Testis (tissue), 3 donors: Measurements from ENCODE around the gene FMO2. TPM values are rescaled to one million over a fixed set of nuclear protein-coding genes. Genes with fewer than 3 reads are reported as not detected.

Source experiments
- DNase-seq: peaks from one replicate; pipeline ENCODE4 v3.0.0-alpha.2; 2019
- H3K27ac ChIP-seq, 2 donors: fragments of 200-600 bp; sonication (generic); one replicate each; pipeline ENCODE4 v1.5.1; 2019
- H3K27me3 ChIP-seq: fragments of 200-600 bp; sonication (generic); one replicate; pipeline ENCODE4 v1.5.1; 2019
- H3K36me3 ChIP-seq: fragments of 200-600 bp; sonication (generic); one replicate; pipeline ENCODE4 v1.5.1; 2017; ENCODE audit warnings: low read depth; ENCODE audit errors: missing control alignments
- H3K4me1 ChIP-seq: fragments of 200-600 bp; sonication (generic); one replicate; pipeline ENCODE4 v1.5.1; 2019
- H3K4me3 ChIP-seq, 2 donors: fragments of 200-600 bp; sonication (generic); one replicate each; pipeline ENCODE4 v1.5.1; 2017 to 2019
- H3K9me3 ChIP-seq: fragments of 200-600 bp; sonication (generic); one replicate; pipeline ENCODE4 v1.5.1; 2017
- CTCF ChIP-seq, 3 experiments: fragments of 450-650 bp in 2 of 3; fragments of 200-600 bp in 1 of 3; sonication (generic) in 1 of 3; IDR thresholded peaks; one replicate each; pipeline ENCODE4 v1.5.1; 2016 to 2019; ENCODE audit warnings: antibody characterized with exemption in 3 of 3, mild to moderate bottlenecking in 2 of 3, moderate library complexity in 1 of 3
- POLR2A ChIP-seq: fragments of 450-650 bp; IDR thresholded peaks from one replicate; pipeline ENCODE4 v1.6.1; 2017; ENCODE audit warnings: antibody characterized with exemption, mild to moderate bottlenecking, moderate library complexity
- WGBS, 2 donors: methylation state at CpG; one replicate each; pipeline ENCODE4 v1.1.5; 2018; 5-methylcytosine and 5-hydroxymethylcytosine counted together
- intact Hi-C: fragments of 100-400 bp; cut with DNase I; formaldehyde crosslinking; loops from one replicate; pipeline ENCODE4 v1.15.1; 2023; ENCODE audit warnings: low total_unique reads
- polyA plus RNA-seq: library from polyadenylated mRNA; stranded (reverse); fragments of 350-450 nt; fragmentation: Illumina TruSeq; extraction: RNeasy Lipid Tissue Mini Kit (QIAGEN cat#74804); gene quantifications from one replicate; pipeline ENCODE4 v1.2.3, GENCODE V29; 2014; ENCODE audit warnings: low read depth, low replicate concordance; ENCODE audit not compliant: insufficient read depth
- small RNA-seq, 2 donors: library from RNA; depleted of rRNA; stranded (forward); fragments of <200 nt; gene quantifications; one replicate each; pipeline ENCODE3, GENCODE V24; 2016
- total RNA-seq, 2 donors: library from RNA; depleted of rRNA; stranded (reverse); fragments of >200 nt; gene quantifications; one replicate each; pipeline ENCODE4 v1.2.3, GENCODE V29; 2016

Gene FMO2
- total and polyA plus RNA-seq, 3 donors from 2014 or later, result 2.5 to 3.4 (median 3.2) TPM

GRCh38 chr1:171257607-171258076 lies 72.5 kb downstream of the FMO2 start:
- Histone ChIP-seq H3K36me3 (no peaks in the 10 kb centered on the region), H3K4me3 (no peak overlapping the region), H3K9me3 (no peaks in the 10 kb centered on the region), H3K4me1 (peaks cover 12% of the 10 kb centered on the region), H3K27me3 (no peaks in the 10 kb centered on the region), H3K27ac (no peak overlapping the region)
- 60 to 72% methylated on average over 5 of the region's 5 CpGs for WGBS, 2 donors
- intact Hi-C loops, result no loop called here
- peak; percentile 57 for DNase-seq
- TF ChIP-seq CTCF (IDR thresholded peaks at IDR 0.05), result no peak
- no peak for TF ChIP-seq POLR2A

GRCh38 chr1:171258429-171258828 lies 73.3 kb downstream of the FMO2 start:
- DNase-seq, result no peak
- WGBS, 2 donors, result 43 to 61% methylated on average over 3 of the region's 3 CpGs
- H3K27ac ChIP-seq, result no peak overlapping the region
- no peaks in the 10 kb centered on the region for H3K9me3 ChIP-seq
- H3K27me3 ChIP-seq, result no peaks in the 10 kb centered on the region
- H3K4me3 ChIP-seq, result no peak overlapping the region
- intact Hi-C loops, result no loop called here
- no peaks in the 10 kb centered on the region for H3K36me3 ChIP-seq
- TF ChIP-seq CTCF (IDR thresholded peaks at IDR 0.05), result no peak
- TF ChIP-seq POLR2A, result no peak
- peaks cover 12% of the 10 kb centered on the region for H3K4me1 ChIP-seq

- DNase-seq, result no peak
- TF ChIP-seq POLR2A, result no peak
- TF ChIP-seq CTCF (IDR thresholded peaks at IDR 0.05), result no peak
- WGBS, 2 donors, result 61 to 63% methylated on average over 2 of the region's 2 CpGs
- Histone ChIP-seq H3K4me3 (no peak overlapping the region), H3K27ac (no peak overlapping the region), H3K4me1 (peaks cover 12% of the 10 kb centered on the region), H3K27me3 (no peaks in the 10 kb centered on the region), H3K36me3 (no peaks in the 10 kb centered on the region), H3K9me3 (no peaks in the 10 kb centered on the region)
- intact Hi-C loops, result no loop called here
These were observed 73.8 kb downstream of the FMO2 start for GRCh38 chr1:171258943-171259342.

Small RNA genes lying within 50 kb of the gene (small RNA-seq; reads per million reads assigned to genes)
- 0 reads per million in 2 donors for gene RF00019

Other genes with a start within 250 kb of the FMO2 start
- 1 to 10 TPM; 1.1 to 2.8 TPM for gene MROH9, start 249.8 kb upstream of the FMO2 start, total RNA-seq
- gene MROH9, start 249.8 kb upstream of the FMO2 start, polyA plus RNA-seq, result 2.3 TPM
- 1 to 10 TPM in 1 of 2 donors, under 1 TPM in 1; 0.50 to 2.4 TPM for gene FMO3, start 94.4 kb upstream of the FMO2 start, total RNA-seq
- gene FMO3, start 94.4 kb upstream of the FMO2 start, polyA plus RNA-seq, result 0.92 TPM
- 1 to 10 TPM in 1 of 2 donors, not detected in 1; 1.7 TPM for gene FMO1, start 63.2 kb downstream of the FMO2 start, total RNA-seq
- 3.7 TPM for gene FMO1, start 63.2 kb downstream of the FMO2 start, polyA plus RNA-seq
- gene FMO4, start 128.9 kb downstream of the FMO2 start, total RNA-seq, result 1 to 10 TPM; 3.1 to 4.2 TPM
- gene FMO4, start 128.9 kb downstream of the FMO2 start, polyA plus RNA-seq, result 3.6 TPM